ENCODE measurements around the gene RNU4-1. TPM values are rescaled to one million over a fixed set of nuclear protein-coding genes. Genes with fewer than 3 reads are reported as not detected.

Gene RNU4-1
- total RNA-seq, 2 experiments from 2014 or later, result 1,307 to 1,401 TPM

- Mint-ChIP-seq H3K9me3 (no peaks in the 10 kb centered on the region), H3K4me1 (peaks cover 17% of the 10 kb centered on the region), H3K27ac (no peak overlapping the region), H3K4me3 (no peak overlapping the region), H3K27me3 (no peaks in the 10 kb centered on the region), H3K36me3 (no peaks in the 10 kb centered on the region)
- POLR2A ChIA-PET, result interaction anchor here (0.7 to 1.9 kb wide), 3 partner anchors 19 to 1083 kb away, joined by 4 to 11 read pairs (median 4); partner anchors contain the start of genes RNU4-2 and SIRT4
- DNase-seq (no peak), ATAC-seq (ENCODE audit: low read depth) (no peak)
These were observed 28.6 kb upstream of the RNU4-1 start for GRCh38 chr12:120321382-120322202.

GRCh38 chr12:120317224-120318105, 24.4 kb upstream of the RNU4-1 start:
- Mint-ChIP-seq H3K9me3 (no peaks in the 10 kb centered on the region), H3K4me1 (peaks cover 8% of the 10 kb centered on the region), H3K36me3 (no peaks in the 10 kb centered on the region), H3K27me3 (no peaks in the 10 kb centered on the region), H3K27ac (peak overlapping the region; percentile 81), H3K4me3 (peak overlapping the region; percentile 90)
- POLR2A ChIA-PET, result interaction anchor here (0.7 to 6.4 kb wide), 8 partner anchors 10 to 219 kb away, joined by 3 to 48 read pairs (median 4); partner anchors contain the start of genes COX6A1, PLA2G1B, RNU4-1 and RNU4-2
- DNase-seq, result peak; percentile 100
- peak; percentile 100 for ATAC-seq (ENCODE audit: low read depth)

GRCh38 chr12:120316798-120317223, 23.8 kb upstream of the RNU4-1 start:
- Mint-ChIP-seq H3K4me1 (peaks cover 8% of the 10 kb centered on the region), H3K36me3 (no peaks in the 10 kb centered on the region), H3K27ac (peak overlapping the region; percentile 81), H3K4me3 (peak overlapping the region; percentile 90), H3K9me3 (no peaks in the 10 kb centered on the region), H3K27me3 (no peaks in the 10 kb centered on the region)
- no peak for DNase-seq
- no peak for ATAC-seq (ENCODE audit: low read depth)
- POLR2A ChIA-PET, result interaction anchor here (0.7 to 6.4 kb wide), 6 partner anchors 10 to 152 kb away, joined by 3 to 48 read pairs (median 6); partner anchors contain the start of genes COX6A1, RNU4-1, RNU4-2 and RPLP0

- Mint-ChIP-seq H3K9me3 (no peaks in the 10 kb centered on the region), H3K36me3 (no peaks in the 10 kb centered on the region), H3K4me3 (no peak overlapping the region), H3K4me1 (peaks cover 8% of the 10 kb centered on the region), H3K27ac (no peak overlapping the region), H3K27me3 (no peaks in the 10 kb centered on the region)
- ATAC-seq (ENCODE audit: low read depth) (no peak), DNase-seq (no peak)
- POLR2A ChIA-PET, result interaction anchor here (1.0 to 6.4 kb wide), 2 partner anchors 22 to 113 kb away, joined by 3 to 48 read pairs; partner anchors contain the start of genes RNU4-1, RNU4-2 and RPLP0
These were observed 21.2 kb upstream of the RNU4-1 start for GRCh38 chr12:120314220-120314619.

- H3K4me1 Mint-ChIP-seq, result peaks cover 4% of the 10 kb centered on the region
- H3K27ac Mint-ChIP-seq, result peak within 1 kb of the TSS; percentile 92
- H3K36me3 Mint-ChIP-seq, result no peaks in the 10 kb centered on the region
- H3K27me3 Mint-ChIP-seq, result no peaks in the 10 kb centered on the region
- peak; percentile 76 for DNase-seq
- H3K9me3 Mint-ChIP-seq, result no peaks in the 10 kb centered on the region
- POLR2A ChIA-PET, result interaction anchor here (0.7 to 3.4 kb wide), 10 partner anchors 10 to 412 kb away, joined by 3 to 136 read pairs (median 4); partner anchors contain the start of genes RNU4-1, RNU4-2, RPLP0 and SRSF9
- peak; percentile 99 for ATAC-seq (ENCODE audit: low read depth)
- peak within 1 kb of the TSS; percentile 95 for H3K4me3 Mint-ChIP-seq
These were observed 9.2 kb upstream of the RNU4-1 start, which contains the start of gene SIRT4 for GRCh38 chr12:120301962-120302815. TSS of gene SIRT4 (plus strand) at chr12:120302321. CDS start at chr12:120303562, 1,241 bp downstream.

- peak; percentile 2 for ATAC-seq (ENCODE audit: low read depth)
- H3K27me3 Mint-ChIP-seq, result no peaks in the 10 kb centered on the region
- H3K4me3 Mint-ChIP-seq, result no peak overlapping the region
- POLR2A ChIA-PET, result interaction anchor here (1.0 to 4.9 kb wide), 33 partner anchors 8 to 1287 kb away, joined by 3 to 199 read pairs (median 11); partner anchors contain the start of genes BICDL1, CIT, COQ5 and MLEC
- H3K27ac Mint-ChIP-seq, result no peak overlapping the region
- H3K36me3 Mint-ChIP-seq, result no peaks in the 10 kb centered on the region
- no peak for DNase-seq
- peaks cover 5% of the 10 kb centered on the region for H3K4me1 Mint-ChIP-seq
- no peaks in the 10 kb centered on the region for H3K9me3 Mint-ChIP-seq
These were observed 701 bp downstream of the RNU4-1 start for GRCh38 chr12:120292411-120292660.

- peaks cover 3% of the 10 kb centered on the region for H3K27me3 Mint-ChIP-seq
- peaks cover 5% of the 10 kb centered on the region for H3K4me1 Mint-ChIP-seq
- no peaks in the 10 kb centered on the region for H3K9me3 Mint-ChIP-seq
- no peak overlapping the region for H3K27ac Mint-ChIP-seq
- H3K4me3 Mint-ChIP-seq, result peak overlapping the region; percentile 39
- H3K36me3 Mint-ChIP-seq, result no peaks in the 10 kb centered on the region
- POLR2A ChIA-PET, result interaction anchor here (0.5 to 4.9 kb wide), 59 partner anchors 8 to 1378 kb away, joined by 3 to 199 read pairs (median 6); partner anchors contain the start of genes BICDL1, COQ5, COX6A1 and PXN
- DNase-seq (peak; percentile 50), ATAC-seq (ENCODE audit: low read depth) (no peak)
These were observed 2.3 kb downstream of the RNU4-1 start for GRCh38 chr12:120290609-120291305.

- POLR2A ChIA-PET, result interaction anchor here (0.7 to 0.9 kb wide), 2 partner anchors 86 to 1938 kb away, joined by 3 to 4 read pairs; partner anchors contain the start of genes DIABLO and RPLP0
- Mint-ChIP-seq H3K4me3 (no peak overlapping the region), H3K27me3 (peaks cover 12% of the 10 kb centered on the region), H3K27ac (no peak overlapping the region), H3K4me1 (peaks cover 5% of the 10 kb centered on the region), H3K36me3 (no peaks in the 10 kb centered on the region), H3K9me3 (no peaks in the 10 kb centered on the region)
- ATAC-seq (ENCODE audit: low read depth) (no peak), DNase-seq (no peak)
These were observed 5.5 kb downstream of the RNU4-1 start for GRCh38 chr12:120287491-120287890.

- POLR2A ChIA-PET, result interaction anchor here (0.7 to 0.9 kb wide), 2 partner anchors 86 to 1939 kb away, joined by 3 to 4 read pairs; partner anchors contain the start of genes DIABLO and RPLP0
- Mint-ChIP-seq H3K27ac (no peak overlapping the region), H3K4me3 (no peak overlapping the region), H3K9me3 (no peaks in the 10 kb centered on the region), H3K27me3 (peaks cover 12% of the 10 kb centered on the region), H3K36me3 (no peaks in the 10 kb centered on the region), H3K4me1 (peaks cover 5% of the 10 kb centered on the region)
- DNase-seq, result no peak
- ATAC-seq (ENCODE audit: low read depth), result no peak
These were observed 6.1 kb downstream of the RNU4-1 start for GRCh38 chr12:120286768-120287490.

- Mint-ChIP-seq H3K27ac (no peak overlapping the region), H3K4me1 (peaks cover 2% of the 10 kb centered on the region), H3K4me3 (no peak overlapping the region), H3K36me3 (no peaks in the 10 kb centered on the region), H3K27me3 (peaks cover 12% of the 10 kb centered on the region), H3K9me3 (no peaks in the 10 kb centered on the region)
- ATAC-seq (ENCODE audit: low read depth), result no peak
- POLR2A ChIA-PET, result no interaction called here
- no peak for DNase-seq
These were observed 8.7 kb downstream of the RNU4-1 start for GRCh38 chr12:120284381-120284780.

GRCh38 chr12:120283318-120283717, 9.7 kb downstream of the RNU4-1 start:
- H3K27me3 Mint-ChIP-seq, result peaks cover 12% of the 10 kb centered on the region
- no peak overlapping the region for H3K27ac Mint-ChIP-seq
- H3K36me3 Mint-ChIP-seq, result no peaks in the 10 kb centered on the region
- H3K9me3 Mint-ChIP-seq, result no peaks in the 10 kb centered on the region
- POLR2A ChIA-PET, result interaction anchor here (0.7 to 3.3 kb wide), 2 partner anchors 9 to 196 kb away, joined by 3 to 17 read pairs; partner anchors contain the start of genes RNU4-1 and RNU4-2
- no peak overlapping the region for H3K4me3 Mint-ChIP-seq
- DNase-seq (no peak), ATAC-seq (ENCODE audit: low read depth) (no peak)
- peaks cover under 1% of the 10 kb centered on the region for H3K4me1 Mint-ChIP-seq
